GM23338 (cell line): ENCODE measurements around the gene AGBL5.

Experiments
- ETS1 ChIP-seq: IDR thresholded peaks from 2 replicates; pipeline ENCODE4 v1.6.1; 2016; ENCODE audit warnings: antibody characterized with exemption
- EZH2 ChIP-seq: fragments of 200-600 bp; sonication (generic); IDR thresholded peaks from one replicate; pipeline ENCODE4 v1.8.0; 2017; ENCODE audit warnings: antibody characterized with exemption, mild to moderate bottlenecking, low read depth; ENCODE audit not compliant: unreplicated experiment
- EZH2phosphoT487 ChIP-seq: fragments of 200-600 bp; sonication (generic); IDR thresholded peaks from one replicate; pipeline ENCODE4 v1.8.1; 2018; ENCODE audit warnings: antibody characterized with exemption; ENCODE audit not compliant: unreplicated experiment
- JUNB ChIP-seq: IDR thresholded peaks from one replicate; pipeline ENCODE4 v1.6.1; 2016; ENCODE audit warnings: antibody characterized with exemption; ENCODE audit not compliant: unreplicated experiment
- POLR2AphosphoS5 ChIP-seq: IDR thresholded peaks from 2 replicates; pipeline ENCODE4 v1.6.1; 2016; ENCODE audit warnings: antibody characterized with exemption, low read depth
- REST ChIP-seq: IDR thresholded peaks from one replicate; pipeline ENCODE4 v1.6.1; 2018; ENCODE audit warnings: antibody characterized with exemption; ENCODE audit not compliant: unreplicated experiment
- TF ChIP-seq, protein P1 (sequence below), 2 experiments: fragments of 200-600 bp in 1 of 2; sonication (generic) in 1 of 2; conservative IDR thresholded peaks; 2 replicates each; pipeline versions ENCODE4 v1.5.1 to v1.6.1; 2016 to 2017; ENCODE audit warnings: antibody characterized with exemption in 2 of 2, low read depth in 2 of 2, mild to moderate bottlenecking in 2 of 2, moderate library complexity in 1 of 2

DNA sequence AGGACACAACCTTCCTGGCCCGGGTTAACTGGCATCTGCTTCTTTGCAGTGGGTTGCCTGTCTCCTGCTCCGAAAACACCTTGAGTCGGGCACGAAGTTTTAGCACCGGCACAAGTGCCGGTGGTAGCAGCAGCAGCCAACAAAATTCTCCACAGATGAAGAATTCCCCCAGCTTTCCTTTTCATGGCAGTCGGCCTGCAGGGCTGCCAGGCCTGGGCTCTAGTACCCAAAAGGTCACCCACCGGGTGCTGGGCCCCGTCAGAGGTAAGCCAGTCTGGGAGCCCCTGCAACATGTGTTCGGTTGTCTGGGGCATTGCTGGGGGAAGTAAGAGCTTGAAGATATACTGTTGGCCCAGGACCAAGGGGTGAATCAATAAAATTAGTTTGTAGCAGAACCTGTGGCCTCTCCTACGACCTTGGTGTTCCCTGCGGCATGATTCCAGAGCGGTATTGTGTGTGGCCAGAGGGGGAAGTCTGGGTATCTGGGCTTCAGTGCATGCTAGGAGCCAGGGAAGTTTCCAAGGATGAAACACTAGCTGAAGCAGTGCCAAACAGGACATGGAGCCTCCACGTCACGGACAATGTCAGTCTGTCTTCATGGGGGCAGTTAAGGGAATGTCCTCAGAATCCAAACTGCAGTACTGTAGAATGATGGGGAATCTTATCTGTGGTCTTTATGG is 7.8 kb downstream of the AGBL5 start:
- TF ChIP-seq REST: no peak
- TF ChIP-seq, protein P1, sequence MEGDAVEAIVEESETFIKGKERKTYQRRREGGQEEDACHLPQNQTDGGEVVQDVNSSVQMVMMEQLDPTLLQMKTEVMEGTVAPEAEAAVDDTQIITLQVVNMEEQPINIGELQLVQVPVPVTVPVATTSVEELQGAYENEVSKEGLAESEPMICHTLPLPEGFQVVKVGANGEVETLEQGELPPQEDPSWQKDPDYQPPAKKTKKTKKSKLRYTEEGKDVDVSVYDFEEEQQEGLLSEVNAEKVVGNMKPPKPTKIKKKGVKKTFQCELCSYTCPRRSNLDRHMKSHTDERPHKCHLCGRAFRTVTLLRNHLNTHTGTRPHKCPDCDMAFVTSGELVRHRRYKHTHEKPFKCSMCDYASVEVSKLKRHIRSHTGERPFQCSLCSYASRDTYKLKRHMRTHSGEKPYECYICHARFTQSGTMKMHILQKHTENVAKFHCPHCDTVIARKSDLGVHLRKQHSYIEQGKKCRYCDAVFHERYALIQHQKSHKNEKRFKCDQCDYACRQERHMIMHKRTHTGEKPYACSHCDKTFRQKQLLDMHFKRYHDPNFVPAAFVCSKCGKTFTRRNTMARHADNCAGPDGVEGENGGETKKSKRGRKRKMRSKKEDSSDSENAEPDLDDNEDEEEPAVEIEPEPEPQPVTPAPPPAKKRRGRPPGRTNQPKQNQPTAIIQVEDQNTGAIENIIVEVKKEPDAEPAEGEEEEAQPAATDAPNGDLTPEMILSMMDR (conservative IDR thresholded peaks at IDR 0.05; ENCODE audit: low read depth in 2 of 2): no peak
- no peak for TF ChIP-seq POLR2AphosphoS5
- no peak for TF ChIP-seq EZH2phosphoT487
- TF ChIP-seq JUNB: no peak
- TF ChIP-seq ETS1: no peak
- no peak for TF ChIP-seq EZH2
